Adipocyte (in vitro differentiated cells): ENCODE measurements around the gene SULT2A1.
"Not testable (repeated sequence)": the region's sequence is repeated elsewhere in the genome, so short reads cannot be mapped to it uniquely, and the experiment has no call there.

ENCODE experiments used
- DNase-seq: peaks from one replicate; pipeline ENCODE4 v3.0.0-alpha.2; 2015; ENCODE audit warnings: low read depth
- H3K27me3 ChIP-seq: replicated peaks from 2 replicates; pipeline ENCODE4 v1.7.0; 2013; ENCODE audit warnings: mild to moderate bottlenecking, low read length, moderate library complexity; ENCODE audit not compliant: control insufficient read depth, insufficient read depth
- H3K36me3 ChIP-seq: 2 replicates; pipeline ENCODE4 v1.7.0; 2013; ENCODE audit warnings: low read length, mild to moderate bottlenecking, moderate library complexity; ENCODE audit not compliant: control insufficient read depth, insufficient read depth, severe bottlenecking
- H3K4me1 ChIP-seq: 2 replicates; pipeline ENCODE4 v1.7.0; 2013; ENCODE audit warnings: mild to moderate bottlenecking, low read length, moderate library complexity; ENCODE audit not compliant: control insufficient read depth, insufficient read depth
- H3K4me3 ChIP-seq: 2 replicates; pipeline ENCODE4 v1.7.0; 2013; ENCODE audit warnings: mild to moderate bottlenecking, low read length, moderate library complexity
- H3K9ac ChIP-seq: 2 replicates; pipeline ENCODE4 v1.7.0; 2013; ENCODE audit warnings: mild to moderate bottlenecking, low read length, moderate library complexity
- H3K9me3 ChIP-seq: 2 replicates; pipeline ENCODE4 v1.7.0; 2013; ENCODE audit warnings: mild to moderate bottlenecking, low read length, moderate library complexity; ENCODE audit not compliant: control insufficient read depth

The SULT2A1 gene

GRCh38 chr19:47886010-47886559 is at the start of gene SULT2A1:
TSS of gene SULT2A1 (minus strand) at chr19:47886315. CDS start at chr19:47886257, 58 bp downstream.
- no peaks in the 10 kb centered on the region for H3K9me3 ChIP-seq
- H3K36me3 ChIP-seq, result no peaks in the 10 kb centered on the region
- H3K4me3 ChIP-seq, result no peak within 1 kb of the TSS
- no peaks in the 10 kb centered on the region for H3K4me1 ChIP-seq
- DNase-seq, result no peak
- H3K9ac ChIP-seq, result no peak within 1 kb of the TSS
- peaks cover 21% of the 10 kb centered on the region for H3K27me3 ChIP-seq

- H3K9ac ChIP-seq, H3K4me1 ChIP-seq, H3K27me3 ChIP-seq, H3K36me3 ChIP-seq, H3K9me3 ChIP-seq, H3K4me3 ChIP-seq, DNase-seq: not testable (repeated sequence)
Observed at GRCh38 chr19:47928581-47928980, 42.5 kb upstream of the SULT2A1 start.

GRCh38 chr19:47920107-47920506 is 34.0 kb upstream of the SULT2A1 start:
- not testable (repeated sequence) for H3K9ac ChIP-seq, H3K9me3 ChIP-seq, H3K27me3 ChIP-seq, H3K36me3 ChIP-seq, H3K4me1 ChIP-seq, H3K4me3 ChIP-seq, DNase-seq

- H3K4me1 ChIP-seq, H3K36me3 ChIP-seq: not testable (repeated sequence)
Observed at GRCh38 chr19:47910191-47910590, 24.1 kb upstream of the SULT2A1 start.

GRCh38 chr19:47909350-47909749 is 23.2 kb upstream of the SULT2A1 start:
- H3K27me3 ChIP-seq, H3K4me1 ChIP-seq, H3K4me3 ChIP-seq, H3K9ac ChIP-seq, DNase-seq, H3K36me3 ChIP-seq, H3K9me3 ChIP-seq: not testable (repeated sequence)

More at GRCh38 chr19:47910191-47910590, 24.1 kb upstream of the SULT2A1 start:
- not testable (repeated sequence) for H3K9ac ChIP-seq, H3K27me3 ChIP-seq, H3K4me3 ChIP-seq, H3K9me3 ChIP-seq, DNase-seq

- no peak for DNase-seq
- H3K36me3 ChIP-seq, result no peaks in the 10 kb centered on the region
- peaks cover 4% of the 10 kb centered on the region for H3K27me3 ChIP-seq
- peaks cover 1% of the 10 kb centered on the region for H3K9me3 ChIP-seq
- no peak overlapping the region for H3K4me3 ChIP-seq
- no peak overlapping the region for H3K9ac ChIP-seq
- no peaks in the 10 kb centered on the region for H3K4me1 ChIP-seq
Observed at GRCh38 chr19:47901370-47901769, 15.3 kb upstream of the SULT2A1 start.

- Histone ChIP-seq H3K36me3 (no peaks in the 10 kb centered on the region), H3K9me3 (peaks cover 6% of the 10 kb centered on the region), H3K9ac (no peak overlapping the region), H3K4me1 (peaks cover 6% of the 10 kb centered on the region), H3K4me3 (no peak overlapping the region), H3K27me3 (peaks cover 4% of the 10 kb centered on the region)
- DNase-seq, result no peak
Observed at GRCh38 chr19:47899335-47899734, 13.2 kb upstream of the SULT2A1 start.

- DNase-seq, result no peak
- Histone ChIP-seq H3K4me3 (no peak overlapping the region), H3K36me3 (no peaks in the 10 kb centered on the region), H3K9ac (no peak overlapping the region), H3K4me1 (peaks cover 6% of the 10 kb centered on the region), H3K27me3 (peaks cover 4% of the 10 kb centered on the region), H3K9me3 (peaks cover 6% of the 10 kb centered on the region)
Observed at GRCh38 chr19:47897861-47898260, 11.7 kb upstream of the SULT2A1 start.

- Histone ChIP-seq H3K9ac (no peak overlapping the region), H3K4me1 (peaks cover 13% of the 10 kb centered on the region), H3K36me3 (no peaks in the 10 kb centered on the region), H3K27me3 (no peaks in the 10 kb centered on the region), H3K4me3 (no peak overlapping the region), H3K9me3 (peaks cover 11% of the 10 kb centered on the region)
- DNase-seq, result no peak
Observed at GRCh38 chr19:47896773-47897172, 10.7 kb upstream of the SULT2A1 start.

- Histone ChIP-seq H3K4me3 (no peak overlapping the region), H3K9ac (no peak overlapping the region)
- DNase-seq, result no peak
Observed at GRCh38 chr19:47896019-47896418, 9.9 kb upstream of the SULT2A1 start.

GRCh38 chr19:47895165-47895782 is 9.2 kb upstream of the SULT2A1 start:
- Histone ChIP-seq H3K36me3 (no peaks in the 10 kb centered on the region), H3K9me3 (peaks cover 11% of the 10 kb centered on the region), H3K4me3 (no peak overlapping the region), H3K9ac (no peak overlapping the region), H3K27me3 (no peaks in the 10 kb centered on the region), H3K4me1 (peaks cover 15% of the 10 kb centered on the region)
- peak; percentile 1 for DNase-seq

More at GRCh38 chr19:47896019-47896418, 9.9 kb upstream of the SULT2A1 start:
- no peaks in the 10 kb centered on the region for H3K27me3 ChIP-seq
- H3K4me1 ChIP-seq, result peaks cover 15% of the 10 kb centered on the region
- H3K36me3 ChIP-seq, result no peaks in the 10 kb centered on the region
- H3K9me3 ChIP-seq, result peaks cover 11% of the 10 kb centered on the region
